Keratinocyte (primary cell): ENCODE data around the gene ZNF26. TPM values are rescaled to one million over a fixed set of nuclear protein-coding genes. Genes with fewer than 3 reads are reported as not detected.
"Not testable (repeated sequence)": the region's sequence is repeated elsewhere in the genome, so short reads cannot be mapped to it uniquely, and the experiment has no call there.

Experiments used
- DNase-seq: peaks from one replicate; pipeline ENCODE4 v3.0.0-alpha.2; 2011; ENCODE audit warnings: low read depth, missing footprints, low spot score
- FAIRE-seq: peaks from 2 replicates; lab custom pipeline; 2011; peaks lifted over from hg19 to GRCh38; lab: Jason Lieb, UNC
- H2AFZ ChIP-seq: 2 replicates; pipeline ENCODE4 v1.6.0; 2012; ENCODE audit warnings: low read length, control low read depth, inconsistent platforms; ENCODE audit not compliant: control insufficient read depth
- H3K27ac ChIP-seq: 2 replicates; pipeline ENCODE4 v1.5.1; 2011; ENCODE audit warnings: low read length; ENCODE audit not compliant: control insufficient read depth, insufficient read depth
- H3K27me3 ChIP-seq: 3 replicates; pipeline ENCODE4 v1.6.0; 2011; ENCODE audit warnings: low read length; ENCODE audit not compliant: control insufficient read depth, insufficient read depth; ENCODE audit errors: extremely low read depth
- H3K36me3 ChIP-seq, 2 experiments: 2 replicates in 1 of 2; 3 replicates in 1 of 2; pipeline ENCODE4 v1.5.1; 2011; ENCODE audit warnings: low read length in 2 of 2, mild to moderate bottlenecking in 1 of 2; ENCODE audit not compliant: control insufficient read depth in 2 of 2, insufficient read depth in 2 of 2; ENCODE audit errors: extremely low read depth in 1 of 2
- H3K4me1 ChIP-seq: 3 replicates; pipeline ENCODE4 v1.5.1; 2011; ENCODE audit warnings: low read length; ENCODE audit not compliant: control insufficient read depth, insufficient read depth; ENCODE audit errors: extremely low read depth
- H3K4me2 ChIP-seq: 3 replicates; pipeline ENCODE4 v1.6.0; 2011; ENCODE audit warnings: low read depth, low read length; ENCODE audit not compliant: control insufficient read depth, insufficient read depth; ENCODE audit errors: extremely low read depth
- H3K4me3 ChIP-seq, 3 experiments: fragments of 200-600 bp in 1 of 3; sonication (generic) in 1 of 3; 2 replicates in 2 of 3; 3 replicates in 1 of 3; pipeline ENCODE4 v1.5.1; 2011 to 2016; ENCODE audit warnings: low read length in 3 of 3, mild to moderate bottlenecking in 3 of 3, control low read depth in 2 of 3, inconsistent platforms in 1 of 3, low read depth in 1 of 3, mixed read lengths in 1 of 3, mixed run types in 1 of 3, moderate library complexity in 1 of 3; ENCODE audit not compliant: control insufficient read depth in 2 of 3, insufficient read depth in 2 of 3; ENCODE audit errors: extremely low read depth in 1 of 3
- H3K79me2 ChIP-seq: 2 replicates; pipeline ENCODE4 v1.6.0; 2012; ENCODE audit warnings: low read length; ENCODE audit not compliant: control insufficient read depth, insufficient read depth
- H3K9ac ChIP-seq: 3 replicates; pipeline ENCODE4 v1.6.0; 2011; ENCODE audit warnings: low read length; ENCODE audit not compliant: control insufficient read depth, insufficient read depth; ENCODE audit errors: extremely low read depth
- H3K9me1 ChIP-seq: 3 replicates; pipeline ENCODE4 v1.6.0; 2011; ENCODE audit warnings: low read length; ENCODE audit not compliant: control insufficient read depth, insufficient read depth; ENCODE audit errors: extremely low read depth
- H3K9me3 ChIP-seq: 2 replicates; pipeline ENCODE4 v1.5.1; 2012; ENCODE audit warnings: low read depth, low read length; ENCODE audit not compliant: control insufficient read depth
- H4K20me1 ChIP-seq: 3 replicates; pipeline ENCODE4 v1.6.0; 2011; ENCODE audit warnings: low read length; ENCODE audit not compliant: control insufficient read depth, insufficient read depth; ENCODE audit errors: extremely low read depth
- CTCF ChIP-seq, 3 experiments: IDR thresholded peaks in 1 of 3; conservative IDR thresholded peaks in 1 of 3; optimal IDR thresholded peaks in 1 of 3; 2 replicates in 2 of 3; 3 replicates in 1 of 3; pipeline versions ENCODE3 to v1.5.1; 2011; ENCODE audit warnings: low read length in 3 of 3, mild to moderate bottlenecking in 3 of 3, moderate library complexity in 2 of 3, control low read depth in 1 of 3, inconsistent platforms in 1 of 3; ENCODE audit not compliant: insufficient read depth in 2 of 3; ENCODE audit errors: extremely low read depth in 1 of 3
- EZH2 ChIP-seq: IDR thresholded peaks from one replicate; pipeline ENCODE4 v1.6.1; 2012; ENCODE audit warnings: inconsistent platforms, mild to moderate bottlenecking, low read length, moderate library complexity
- dilution Hi-C: fragments of 300-500 bp; cut with MboI; formaldehyde crosslinking; loops from one replicate; pipeline ENCODE4 v1.7.0; 2020; ENCODE audit warnings: low sequenced_read_pairs; ENCODE audit not compliant: extremely low pct_ligation_motif_present
- polyA plus RNA-seq, 5 experiments: library from polyadenylated mRNA; depleted of rRNA in 3 of 5; stranded (reverse) in 3 of 5; stranded (forward) in 1 of 5; unstranded in 1 of 5; fragments of >200 nt; gene quantifications; 1 replicate in 1 of 5; 2 replicates in 3 of 5; 3 replicates in 1 of 5; pipeline versions ENCODE4 v1.2.1 to v1.2.3, GENCODE V29; 2011 to 2012; ENCODE audit warnings: missing spikeins in 2 of 5, low read depth in 1 of 5, low replicate concordance in 1 of 5

The ZNF26 gene
- polyA plus RNA-seq, 1 donor (not counting 4 experiments of a cell fraction or from before 2014, with no cell fraction given) = 4.5 TPM

DNA sequence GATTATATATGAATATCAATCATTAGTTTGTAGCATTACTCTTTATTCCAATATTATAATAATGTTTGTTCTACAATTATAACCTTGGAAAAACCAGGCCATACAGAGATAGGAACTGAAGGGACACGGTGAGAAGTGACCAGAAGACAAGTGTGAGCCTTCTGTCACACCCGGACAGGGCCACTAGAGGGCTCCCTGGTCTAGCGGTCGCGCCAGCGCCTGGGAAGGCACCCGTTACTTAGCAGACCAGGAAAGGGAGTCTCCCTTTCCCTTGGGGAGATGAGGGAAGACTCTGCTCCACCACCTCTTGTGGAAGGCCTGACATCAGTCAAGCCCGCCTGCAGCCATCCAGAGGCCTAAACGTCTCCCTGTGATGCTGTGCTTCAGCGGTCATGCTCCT is 22.2 kb upstream of the ZNF26 start:
- H2AFZ ChIP-seq, H3K79me2 ChIP-seq, H3K36me3 ChIP-seq, H3K27me3 ChIP-seq, H3K27ac ChIP-seq, H3K9me1 ChIP-seq, H3K4me2 ChIP-seq, H3K4me3 ChIP-seq, dilution Hi-C loops, FAIRE-seq, DNase-seq, H3K9me3 ChIP-seq, H3K4me1 ChIP-seq, H4K20me1 ChIP-seq, H3K9ac ChIP-seq: not testable (repeated sequence)
- peak in 1 of 3 experiments; percentile 14 for TF ChIP-seq CTCF (optimal IDR thresholded peaks at IDR 0.05 in 1 of 3, IDR thresholded peaks at IDR 0.05 in 1 of 3, conservative IDR thresholded peaks at IDR 0.05 in 1 of 3; ENCODE audit: extremely low read depth in 1 of 3, insufficient read depth in 2 of 3, low read length in 3 of 3)

- Histone ChIP-seq H3K9me3 (peaks cover 10% of the 10 kb centered on the region), H3K4me1 (no peaks in the 10 kb centered on the region), H3K36me3 (no peaks in the 10 kb centered on the region), H3K79me2 (no peaks in the 10 kb centered on the region), H2AFZ (no peak overlapping the region), H3K9me1 (no peaks in the 10 kb centered on the region), H3K4me2 (no peak overlapping the region), H3K27ac (no peak overlapping the region), H3K4me3 (no peak overlapping the region), H3K27me3 (no peaks in the 10 kb centered on the region), H3K9ac (no peak overlapping the region), H4K20me1 (no peaks in the 10 kb centered on the region)
- no peak for TF ChIP-seq CTCF (optimal IDR thresholded peaks at IDR 0.05 in 1 of 3, IDR thresholded peaks at IDR 0.05 in 1 of 3, conservative IDR thresholded peaks at IDR 0.05 in 1 of 3; ENCODE audit: extremely low read depth in 1 of 3, insufficient read depth in 2 of 3, low read length in 3 of 3)
- TF ChIP-seq EZH2 = no peak
- dilution Hi-C loops = no loop called here
- DNase-seq = no peak
- FAIRE-seq = no peak
Observed at GRCh38 chr12:132965796-132966195, 20.4 kb upstream of the ZNF26 start.
